Tongue (tissue), 2 donors: Measurements from ENCODE around the gene PPFIBP2. TPM values are rescaled to one million over a fixed set of nuclear protein-coding genes. Genes with fewer than 3 reads are reported as not detected.

ENCODE experiments used
- DNase-seq: peaks from one replicate; pipeline ENCODE4 v3.0.0-alpha.2; 2015
- total RNA-seq: library from RNA; depleted of rRNA; stranded (reverse); fragments of >200 nt; gene quantifications from one replicate; pipeline ENCODE4 v1.2.3, GENCODE V29; 2014

PPFIBP2 gene
- total RNA-seq: 70.7 TPM

GRCh38 chr11:7513234-7514098, at the start of gene PPFIBP2:
Gene PPFIBP2, plus strand, starts transcription at chr11:7513999. Its CDS starts 35,477 bp downstream, at chr11:7549476.
- DNase-seq: peak; percentile 88

GRCh38 chr11:7467652-7468051, 46.1 kb upstream of the PPFIBP2 start:
- DNase-seq: no peak

- no peak for DNase-seq
These were observed 44.4 kb upstream of the PPFIBP2 start for GRCh38 chr11:7469351-7469865.

GRCh38 chr11:7471071-7471470, 42.7 kb upstream of the PPFIBP2 start:
- DNase-seq: no peak

- DNase-seq: no peak
These were observed 40.1 kb upstream of the PPFIBP2 start for GRCh38 chr11:7473717-7474116.

GRCh38 chr11:7480113-7480512, 33.7 kb upstream of the PPFIBP2 start:
- DNase-seq: peak; percentile 54

- DNase-seq: no peak
These were observed 29.7 kb upstream of the PPFIBP2 start for GRCh38 chr11:7484131-7484530.

- DNase-seq: no peak
These were observed 29.2 kb upstream of the PPFIBP2 start for GRCh38 chr11:7484645-7485044.

- peak; percentile 92 for DNase-seq
These were observed 28.4 kb upstream of the PPFIBP2 start, which contains the start of gene OLFML1 for GRCh38 chr11:7485186-7486097. Gene OLFML1, plus strand, starts transcription at chr11:7485506. Its CDS starts 370 bp downstream, at chr11:7485876.

GRCh38 chr11:7486098-7486780, 27.6 kb upstream of the PPFIBP2 start:
- no peak for DNase-seq

GRCh38 chr11:7486781-7487140, 27.0 kb upstream of the PPFIBP2 start:
- DNase-seq: peak; percentile 83

- no peak for DNase-seq
These were observed 26.4 kb upstream of the PPFIBP2 start for GRCh38 chr11:7487360-7487759.

GRCh38 chr11:7488681-7489080, 25.1 kb upstream of the PPFIBP2 start:
- no peak for DNase-seq

GRCh38 chr11:7489376-7489775, 24.4 kb upstream of the PPFIBP2 start:
- DNase-seq: no peak

- DNase-seq: no peak
These were observed 23.7 kb upstream of the PPFIBP2 start for GRCh38 chr11:7490054-7490453.

GRCh38 chr11:7490535-7490934, 23.3 kb upstream of the PPFIBP2 start:
- DNase-seq: no peak

GRCh38 chr11:7492253-7492652, 21.5 kb upstream of the PPFIBP2 start:
- no peak for DNase-seq

- no peak for DNase-seq
These were observed 20.1 kb upstream of the PPFIBP2 start for GRCh38 chr11:7493670-7494069.

GRCh38 chr11:7494086-7494745, 19.6 kb upstream of the PPFIBP2 start:
- no peak for DNase-seq

- no peak for DNase-seq
These were observed 17.8 kb upstream of the PPFIBP2 start for GRCh38 chr11:7495882-7496551.

GRCh38 chr11:7498193-7498592, 15.6 kb upstream of the PPFIBP2 start:
- DNase-seq: no peak
